Activated CD8-positive, alpha-beta memory T cell treated with anti-CD3 and anti-CD28 coated beads, Interleukin-2, amount 50 U/mL, for 1 hour (primary cell): Measurements from ENCODE around the gene SLC6A19.

Experiments
- DNase-seq: peaks from one replicate; pipeline ENCODE4 v3.0.0-alpha.2; 2020; ENCODE audit errors: extremely low read depth

The SLC6A19 gene

GRCh38 chr5:1180841-1181271 lies 20.5 kb upstream of the SLC6A19 start:
- no peak for DNase-seq

- no peak for DNase-seq
Observed at GRCh38 chr5:1181451-1182359, 19.7 kb upstream of the SLC6A19 start.

GRCh38 chr5:1182360-1182632 lies 19.1 kb upstream of the SLC6A19 start:
- DNase-seq, result no peak

- DNase-seq, result no peak
Observed at GRCh38 chr5:1182633-1183423, 18.6 kb upstream of the SLC6A19 start.

GRCh38 chr5:1183424-1184162 lies 17.8 kb upstream of the SLC6A19 start:
- DNase-seq, result no peak

GRCh38 chr5:1184163-1184470 lies 17.3 kb upstream of the SLC6A19 start:
- no peak for DNase-seq

- no peak for DNase-seq
Observed at GRCh38 chr5:1184481-1184880, 16.9 kb upstream of the SLC6A19 start.

GRCh38 chr5:1185038-1185627 lies 16.3 kb upstream of the SLC6A19 start:
- no peak for DNase-seq

- no peak for DNase-seq
Observed at GRCh38 chr5:1185629-1186350, 15.6 kb upstream of the SLC6A19 start.

GRCh38 chr5:1186351-1187233 lies 14.8 kb upstream of the SLC6A19 start:
- DNase-seq, result no peak

GRCh38 chr5:1187234-1187949 lies 14.0 kb upstream of the SLC6A19 start:
- DNase-seq, result no peak

- DNase-seq, result no peak
Observed at GRCh38 chr5:1187950-1188334, 13.5 kb upstream of the SLC6A19 start.

GRCh38 chr5:1188464-1188863 lies 12.9 kb upstream of the SLC6A19 start:
- no peak for DNase-seq

GRCh38 chr5:1189269-1189668 lies 12.1 kb upstream of the SLC6A19 start:
- DNase-seq, result no peak

- no peak for DNase-seq
Observed at GRCh38 chr5:1190278-1190677, 11.1 kb upstream of the SLC6A19 start.

GRCh38 chr5:1190837-1191239 lies 10.6 kb upstream of the SLC6A19 start:
- no peak for DNase-seq

GRCh38 chr5:1192971-1193590 lies 8.3 kb upstream of the SLC6A19 start:
- no peak for DNase-seq

GRCh38 chr5:1193591-1193985 lies 7.8 kb upstream of the SLC6A19 start:
- DNase-seq, result no peak

GRCh38 chr5:1194378-1194777 lies 7.0 kb upstream of the SLC6A19 start:
- no peak for DNase-seq
